GM19025 (cell line): ENCODE results near the gene NUP85.
"Not testable (repeated sequence)": the region's sequence is repeated elsewhere in the genome, so short reads cannot be mapped to it uniquely, and the experiment has no call there.

ENCODE experiments used
- ATAC-seq: cut with Tn5 transposase; IDR thresholded peaks from one replicate; pipeline ENCODE4 v1.9.1; 2021; ENCODE audit warnings: mild to moderate bottlenecking, low read depth, moderate library complexity; ENCODE audit not compliant: unreplicated experiment

Gene NUP85

GRCh38 chr17:75239778-75240393 is 34.4 kb downstream of the NUP85 start:
- no peak for ATAC-seq

- no peak for ATAC-seq
These were observed 35.1 kb downstream of the NUP85 start for GRCh38 chr17:75240394-75241142.

GRCh38 chr17:75241143-75241430 is 35.6 kb downstream of the NUP85 start:
- ATAC-seq, result no peak

- no peak for ATAC-seq
These were observed 36.0 kb downstream of the NUP85 start for GRCh38 chr17:75241502-75241901.

GRCh38 chr17:75241996-75242460 is 36.5 kb downstream of the NUP85 start:
- no peak for ATAC-seq

GRCh38 chr17:75242461-75243042 is 37.1 kb downstream of the NUP85 start:
- ATAC-seq, result no peak

- ATAC-seq, result no peak
These were observed 38.8 kb downstream of the NUP85 start for GRCh38 chr17:75244133-75244866.

GRCh38 chr17:75245011-75245410 is 39.5 kb downstream of the NUP85 start:
- ATAC-seq, result no peak

- no peak for ATAC-seq
These were observed 40.9 kb downstream of the NUP85 start for GRCh38 chr17:75246404-75246803.

- no peak for ATAC-seq
These were observed 44.1 kb downstream of the NUP85 start for GRCh38 chr17:75249564-75249963.

- ATAC-seq, result peak; percentile 86
These were observed 44.6 kb downstream of the NUP85 start for GRCh38 chr17:75250009-75250471.

GRCh38 chr17:75252039-75252816 is 46.7 kb downstream of the NUP85 start:
- no peak for ATAC-seq

GRCh38 chr17:75255954-75256698 is 50.6 kb downstream of the NUP85 start:
- not testable (repeated sequence) for ATAC-seq

- ATAC-seq, result not testable (repeated sequence)
These were observed 51.7 kb downstream of the NUP85 start for GRCh38 chr17:75257228-75257627.

GRCh38 chr17:75260641-75261335 is 55.3 kb downstream of the NUP85 start:
- ATAC-seq, result peak; percentile 28

- peak; percentile 87 for ATAC-seq
These were observed 56.0 kb downstream of the NUP85 start, which contains the start of the genes GGA3 and MRPS7 for GRCh38 chr17:75261336-75262111. Gene GGA3 (minus strand): TSS chr17:75261606. CDS start chr17:75261587, 19 bp downstream. Gene MRPS7 (plus strand): TSS chr17:75261879. CDS start chr17:75261901, 22 bp downstream.

GRCh38 chr17:75262112-75262606 is 56.7 kb downstream of the NUP85 start:
- no peak for ATAC-seq

- no peak for ATAC-seq
These were observed 57.6 kb downstream of the NUP85 start for GRCh38 chr17:75263055-75263454.
